Tongue (tissue), 1 donor: ENCODE data around the gene CDRT15. TPM values are rescaled to one million over a fixed set of nuclear protein-coding genes. Genes with fewer than 3 reads are reported as not detected.

Experiments
- total RNA-seq: library from RNA; depleted of rRNA; stranded (reverse); fragments of >200 nt; gene quantifications from one replicate; pipeline ENCODE4 v1.2.3, GENCODE V29; 2014

CDRT15 gene
- total RNA-seq, 1 donor from 2014 or later, result not detected

Other genes starting within 250 kb of the CDRT15 start
- 42.4 TPM for gene COX10, start 167.4 kb downstream of the CDRT15 start, total RNA-seq
- gene HS3ST3B1, start 64.2 kb upstream of the CDRT15 start, total RNA-seq, result 2.3 TPM